HepG2 (cell line): Measurements from ENCODE around the gene LEPROT. TPM values are rescaled to one million over a fixed set of nuclear protein-coding genes. Genes with fewer than 3 reads are reported as not detected.

Experiments used
- ADNP ChIP-seq: sonication (generic); formaldehyde crosslinking; IDR thresholded peaks from 2 replicates; pipeline ENCODE4 v1.4.0; 2020; ENCODE audit warnings: missing genetic modification reagents
- DMAP1 ChIP-seq: IDR thresholded peaks from 2 replicates; pipeline ENCODE4 v1.6.1; 2016
- FOXK1 ChIP-seq: sonication (generic); formaldehyde crosslinking; IDR thresholded peaks from 2 replicates; pipeline ENCODE4 v1.4.0; 2020; ENCODE audit warnings: low read depth, missing genetic modification reagents, borderline replicate concordance
- HMGA1 ChIP-seq: sonication (generic); formaldehyde crosslinking; conservative IDR thresholded peaks from 2 replicates; pipeline ENCODE4 v1.4.0; 2020; ENCODE audit warnings: missing genetic modification reagents
- KAT7 ChIP-seq: IDR thresholded peaks from 2 replicates; pipeline ENCODE4 v1.6.1; 2018; ENCODE audit warnings: borderline replicate concordance, missing compliant biosample characterization
- MXD1 ChIP-seq: sonication (generic); formaldehyde crosslinking; IDR thresholded peaks from 2 replicates; pipeline ENCODE4 v1.4.0; 2020; ENCODE audit warnings: mild to moderate bottlenecking, missing genetic modification reagents
- POLR2G ChIP-seq: fragments of 200-400 bp; formaldehyde crosslinking; IDR thresholded peaks from 2 replicates; pipeline ENCODE4 v1.6.1; 2018; ENCODE audit warnings: mild to moderate bottlenecking, low read depth, low read length, moderate library complexity
- SUZ12 ChIP-seq: fragments of 150-350 bp; IDR thresholded peaks from 2 replicates; pipeline ENCODE4 v1.6.1; 2014; ENCODE audit warnings: low read depth, low read length
- U2AF1 ChIP-seq: fragments of 200-400 bp; formaldehyde crosslinking; optimal IDR thresholded peaks from 2 replicates; pipeline ENCODE3; 2017; ENCODE audit warnings: mild to moderate bottlenecking, low read depth, low read length
- ZBED4 ChIP-seq: sonication (generic); formaldehyde crosslinking; IDR thresholded peaks from 2 replicates; pipeline ENCODE4 v1.4.0; 2020; ENCODE audit warnings: missing genetic modification reagents, borderline replicate concordance
- ZNF138 ChIP-seq: sonication (generic); formaldehyde crosslinking; IDR thresholded peaks from 2 replicates; pipeline ENCODE4 v1.5.0; 2020; ENCODE audit warnings: mild to moderate bottlenecking, low read depth, missing genetic modification reagents
- ZNF329 ChIP-seq: sonication (generic); formaldehyde crosslinking; IDR thresholded peaks from 2 replicates; pipeline ENCODE4 v1.9.0; 2021; ENCODE audit warnings: low read depth, mild to moderate bottlenecking, missing genetic modification reagents
- ZNF644 ChIP-seq: IDR thresholded peaks from 2 replicates; pipeline ENCODE4 v1.6.1; 2016; ENCODE audit warnings: low read depth
- ZNF710 ChIP-seq: sonication (generic); formaldehyde crosslinking; IDR thresholded peaks from 2 replicates; pipeline ENCODE4 v1.5.0; 2020; ENCODE audit warnings: mild to moderate bottlenecking, missing genetic modification reagents, borderline replicate concordance
- polyA plus RNA-seq, 8 experiments: library from polyadenylated mRNA; depleted of rRNA in 3 of 8; stranded (reverse) in 7 of 8; unstranded in 1 of 8; fragments of >200 nt; fragmentation: Illumina TruSeq in 4 of 8; extraction: Trizol in 4 of 8; gene quantifications; 2 replicates each; pipeline versions ENCODE4 v1.2.1 to v1.2.3, GENCODE V29; 2011 to 2016; ENCODE audit warnings: low read depth in 4 of 8, missing spikeins in 1 of 8, mixed read lengths in 1 of 8; ENCODE audit not compliant: insufficient read depth in 1 of 8
- total RNA-seq, 5 experiments: library from RNA; depleted of rRNA; stranded (reverse); fragments of >200 nt; fragmentation: Illumina TruSeq; extraction: Trizol; gene quantifications; 2 replicates each; pipeline ENCODE4 v1.2.3, GENCODE V29; 2016; ENCODE audit warnings: low read depth in 1 of 5
- TF ChIP-seq, protein P1 (sequence below): sonication (generic); formaldehyde crosslinking; IDR thresholded peaks from 2 replicates; pipeline ENCODE4 v1.8.1; 2022; ENCODE audit warnings: low read depth, mild to moderate bottlenecking, missing genetic modification reagents
- TF ChIP-seq, protein P2 (sequence below): sonication (generic); formaldehyde crosslinking; IDR thresholded peaks from 2 replicates; pipeline ENCODE4 v1.4.0; 2020; ENCODE audit warnings: missing genetic modification reagents

LEPROT gene
- total and polyA plus RNA-seq, 2 of the 13 experiments (the other 11 are each of a cell fraction or from before 2014, with no cell fraction given): 36.8 to 51.4 TPM

DNA sequence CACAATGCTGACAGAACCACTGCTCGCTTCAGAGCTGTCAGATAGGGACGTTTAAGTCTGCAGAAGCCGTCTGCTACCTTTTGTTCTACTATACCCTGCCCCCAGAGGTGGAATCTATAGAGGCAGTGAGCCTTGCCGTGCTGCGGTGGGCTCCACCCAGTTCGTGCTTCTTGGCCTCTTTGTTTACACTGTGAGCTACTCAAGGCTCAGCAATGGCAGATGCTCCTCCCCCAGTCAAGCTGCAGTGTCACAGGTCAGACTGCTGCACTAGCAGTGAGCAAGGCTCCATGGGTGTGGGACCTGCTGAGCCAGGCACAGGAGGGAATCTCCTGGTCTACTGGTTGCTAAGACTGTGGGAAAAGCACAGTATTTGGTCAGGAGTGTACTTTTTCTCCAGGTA, 47.1 kb downstream of the LEPROT start (continued):
- TF ChIP-seq ZBED4 (no peak), DMAP1 (CRISPR knock-in tag) (no peak; the same call in 1 of the 2 replicates), ZNF710 (CRISPR knock-in tag) (peak; percentile 62; the same call in 1 of the 2 replicates), U2AF1 (no peak), ZNF329 (no peak), FOXK1 (peak; percentile 85), ADNP (CRISPR knock-in tag) (no peak), ZNF138 (CRISPR knock-in tag) (no peak), MXD1 (no peak), HMGA1 (no peak), KAT7 (CRISPR knock-in tag) (no peak; the same call in 1 of the 2 replicates), SUZ12 (no peak), POLR2G (no peak), ZNF644 (CRISPR knock-in tag) (peak; percentile 57; the same call in 1 of the 2 replicates)
- TF ChIP-seq, protein P1, sequence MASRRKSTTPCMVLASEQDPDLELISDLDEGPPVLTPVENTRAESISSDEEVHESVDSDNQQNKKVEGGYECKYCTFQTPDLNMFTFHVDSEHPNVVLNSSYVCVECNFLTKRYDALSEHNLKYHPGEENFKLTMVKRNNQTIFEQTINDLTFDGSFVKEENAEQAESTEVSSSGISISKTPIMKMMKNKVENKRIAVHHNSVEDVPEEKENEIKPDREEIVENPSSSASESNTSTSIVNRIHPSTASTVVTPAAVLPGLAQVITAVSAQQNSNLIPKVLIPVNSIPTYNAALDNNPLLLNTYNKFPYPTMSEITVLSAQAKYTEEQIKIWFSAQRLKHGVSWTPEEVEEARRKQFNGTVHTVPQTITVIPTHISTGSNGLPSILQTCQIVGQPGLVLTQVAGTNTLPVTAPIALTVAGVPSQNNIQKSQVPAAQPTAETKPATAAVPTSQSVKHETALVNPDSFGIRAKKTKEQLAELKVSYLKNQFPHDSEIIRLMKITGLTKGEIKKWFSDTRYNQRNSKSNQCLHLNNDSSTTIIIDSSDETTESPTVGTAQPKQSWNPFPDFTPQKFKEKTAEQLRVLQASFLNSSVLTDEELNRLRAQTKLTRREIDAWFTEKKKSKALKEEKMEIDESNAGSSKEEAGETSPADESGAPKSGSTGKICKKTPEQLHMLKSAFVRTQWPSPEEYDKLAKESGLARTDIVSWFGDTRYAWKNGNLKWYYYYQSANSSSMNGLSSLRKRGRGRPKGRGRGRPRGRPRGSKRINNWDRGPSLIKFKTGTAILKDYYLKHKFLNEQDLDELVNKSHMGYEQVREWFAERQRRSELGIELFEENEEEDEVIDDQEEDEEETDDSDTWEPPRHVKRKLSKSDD (CRISPR knock-in tag): no peak
- TF ChIP-seq, protein P2, sequence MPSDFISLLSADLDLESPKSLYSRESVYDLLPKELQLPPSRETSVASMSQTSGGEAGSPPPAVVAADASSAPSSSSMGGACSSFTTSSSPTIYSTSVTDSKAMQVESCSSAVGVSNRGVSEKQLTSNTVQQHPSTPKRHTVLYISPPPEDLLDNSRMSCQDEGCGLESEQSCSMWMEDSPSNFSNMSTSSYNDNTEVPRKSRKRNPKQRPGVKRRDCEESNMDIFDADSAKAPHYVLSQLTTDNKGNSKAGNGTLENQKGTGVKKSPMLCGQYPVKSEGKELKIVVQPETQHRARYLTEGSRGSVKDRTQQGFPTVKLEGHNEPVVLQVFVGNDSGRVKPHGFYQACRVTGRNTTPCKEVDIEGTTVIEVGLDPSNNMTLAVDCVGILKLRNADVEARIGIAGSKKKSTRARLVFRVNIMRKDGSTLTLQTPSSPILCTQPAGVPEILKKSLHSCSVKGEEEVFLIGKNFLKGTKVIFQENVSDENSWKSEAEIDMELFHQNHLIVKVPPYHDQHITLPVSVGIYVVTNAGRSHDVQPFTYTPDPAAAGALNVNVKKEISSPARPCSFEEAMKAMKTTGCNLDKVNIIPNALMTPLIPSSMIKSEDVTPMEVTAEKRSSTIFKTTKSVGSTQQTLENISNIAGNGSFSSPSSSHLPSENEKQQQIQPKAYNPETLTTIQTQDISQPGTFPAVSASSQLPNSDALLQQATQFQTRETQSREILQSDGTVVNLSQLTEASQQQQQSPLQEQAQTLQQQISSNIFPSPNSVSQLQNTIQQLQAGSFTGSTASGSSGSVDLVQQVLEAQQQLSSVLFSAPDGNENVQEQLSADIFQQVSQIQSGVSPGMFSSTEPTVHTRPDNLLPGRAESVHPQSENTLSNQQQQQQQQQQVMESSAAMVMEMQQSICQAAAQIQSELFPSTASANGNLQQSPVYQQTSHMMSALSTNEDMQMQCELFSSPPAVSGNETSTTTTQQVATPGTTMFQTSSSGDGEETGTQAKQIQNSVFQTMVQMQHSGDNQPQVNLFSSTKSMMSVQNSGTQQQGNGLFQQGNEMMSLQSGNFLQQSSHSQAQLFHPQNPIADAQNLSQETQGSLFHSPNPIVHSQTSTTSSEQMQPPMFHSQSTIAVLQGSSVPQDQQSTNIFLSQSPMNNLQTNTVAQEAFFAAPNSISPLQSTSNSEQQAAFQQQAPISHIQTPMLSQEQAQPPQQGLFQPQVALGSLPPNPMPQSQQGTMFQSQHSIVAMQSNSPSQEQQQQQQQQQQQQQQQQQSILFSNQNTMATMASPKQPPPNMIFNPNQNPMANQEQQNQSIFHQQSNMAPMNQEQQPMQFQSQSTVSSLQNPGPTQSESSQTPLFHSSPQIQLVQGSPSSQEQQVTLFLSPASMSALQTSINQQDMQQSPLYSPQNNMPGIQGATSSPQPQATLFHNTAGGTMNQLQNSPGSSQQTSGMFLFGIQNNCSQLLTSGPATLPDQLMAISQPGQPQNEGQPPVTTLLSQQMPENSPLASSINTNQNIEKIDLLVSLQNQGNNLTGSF (CRISPR knock-in tag): no peak
